Activated naive CD4-positive, alpha-beta T cell treated with anti-CD3 and anti-CD28 coated beads, Interleukin-2, amount 50 U/mL, for 72 hours (primary cell): ENCODE results near the gene SEMA5B. TPM values are rescaled to one million over a fixed set of nuclear protein-coding genes. Genes with fewer than 3 reads are reported as not detected.

ENCODE experiments used
- ATAC-seq, 2 donors: fragments of 150-1000 bp; cut with Tn5 transposase; 2 replicates each; pipeline ENCODE4 v1.10.0; 2021; ENCODE audit warnings: mild to moderate bottlenecking in 2 of 2, moderate library complexity in 2 of 2
- DNase-seq, 2 donors: peaks; one replicate each; pipeline ENCODE4 v3.0.0; 2021 to 2022; ENCODE audit warnings: low spot score in 2 of 2
- H3K27ac Mint-ChIP-seq, 2 donors: one replicate each; pipeline ENCODE4 v1.8.0; 2022; ENCODE audit warnings: mild to moderate bottlenecking in 2 of 2, mixed read lengths in 2 of 2
- H3K36me3 Mint-ChIP-seq, 2 donors: one replicate each; pipeline ENCODE4 v1.8.0; 2022; ENCODE audit warnings: mixed read lengths in 2 of 2
- H3K9me3 Mint-ChIP-seq, 2 donors: one replicate each; pipeline ENCODE4 v1.8.0; 2022; ENCODE audit warnings: mixed read lengths in 2 of 2
- total RNA-seq, 2 donors: library from RNA; stranded (reverse); gene quantifications; one replicate each; pipeline ENCODE4 v1.2.3, GENCODE V29; 2022

SEMA5B gene
- total RNA-seq, 2 donors from 2014 or later = not detected

DNA sequence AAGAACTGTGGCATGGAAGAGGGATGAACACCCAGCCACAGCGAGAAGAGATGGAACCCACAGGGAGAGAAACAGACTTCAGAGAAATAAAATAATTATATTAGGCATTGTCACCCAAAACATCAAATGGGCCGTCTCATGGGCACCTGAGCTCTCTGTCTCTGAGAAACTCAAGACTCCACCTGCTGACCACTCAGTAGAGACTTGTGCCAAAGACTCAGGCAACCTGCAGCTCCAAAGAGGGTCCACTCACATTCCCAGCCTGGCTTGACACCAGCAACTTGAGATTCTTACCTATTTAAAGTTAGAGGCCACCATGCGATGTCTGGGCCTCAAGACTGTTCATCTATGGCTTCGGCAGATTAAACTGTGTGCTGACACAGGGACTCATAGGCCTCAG is 12.0 kb downstream of the SEMA5B start:
- no peak for ATAC-seq
- Mint-ChIP-seq H3K27ac (no peak overlapping the region), H3K9me3 (no peaks in the 10 kb centered on the region), H3K36me3 (no peaks in the 10 kb centered on the region)
- no peak for DNase-seq

DNA sequence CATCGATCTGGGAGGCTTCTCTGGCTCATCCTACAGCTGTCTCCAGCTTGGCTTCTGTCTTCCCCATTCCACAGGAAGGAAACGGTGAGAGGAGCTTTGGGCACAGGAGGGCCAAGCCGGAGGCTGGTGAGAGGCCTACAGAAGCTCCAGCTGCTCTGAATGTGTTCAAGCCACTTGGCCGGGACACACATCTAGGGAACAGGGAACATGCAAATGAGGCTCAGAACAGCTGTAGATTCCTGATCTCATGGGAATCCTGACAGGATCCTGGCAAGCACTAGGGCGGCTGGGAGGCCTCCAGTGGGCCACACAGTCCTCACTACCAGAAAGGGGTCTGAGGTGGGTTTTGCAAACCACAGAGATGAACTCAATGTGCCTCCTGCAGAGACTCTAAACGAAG is 13.7 kb downstream of the SEMA5B start:
- no peak overlapping the region for H3K27ac Mint-ChIP-seq
- ATAC-seq = no peak
- no peaks in the 10 kb centered on the region for H3K9me3 Mint-ChIP-seq
- DNase-seq = no peak
- H3K36me3 Mint-ChIP-seq = no peaks in the 10 kb centered on the region

DNA sequence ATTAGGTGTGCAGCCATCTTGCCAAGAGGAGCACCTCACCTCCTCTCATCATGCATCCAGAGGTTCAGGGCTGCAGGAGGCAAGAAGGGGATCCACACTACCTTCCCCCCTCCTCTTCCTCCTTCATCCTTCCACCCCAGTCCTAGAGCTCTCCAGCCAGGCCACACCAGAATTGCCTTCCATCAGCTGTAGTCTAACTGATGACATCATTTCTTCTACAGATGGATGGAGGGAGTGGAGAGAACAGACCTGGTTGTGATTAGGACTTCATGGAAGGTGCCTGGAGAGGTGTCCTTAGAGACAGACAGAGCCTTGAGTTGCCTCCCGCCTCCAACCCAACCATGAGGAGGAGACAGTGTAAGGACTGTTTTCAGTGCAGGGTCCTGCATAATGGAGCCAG is 14.9 kb downstream of the SEMA5B start:
- ATAC-seq = no peak
- Mint-ChIP-seq H3K27ac (no peak overlapping the region), H3K36me3 (no peaks in the 10 kb centered on the region), H3K9me3 (no peaks in the 10 kb centered on the region)
- DNase-seq = no peak

DNA sequence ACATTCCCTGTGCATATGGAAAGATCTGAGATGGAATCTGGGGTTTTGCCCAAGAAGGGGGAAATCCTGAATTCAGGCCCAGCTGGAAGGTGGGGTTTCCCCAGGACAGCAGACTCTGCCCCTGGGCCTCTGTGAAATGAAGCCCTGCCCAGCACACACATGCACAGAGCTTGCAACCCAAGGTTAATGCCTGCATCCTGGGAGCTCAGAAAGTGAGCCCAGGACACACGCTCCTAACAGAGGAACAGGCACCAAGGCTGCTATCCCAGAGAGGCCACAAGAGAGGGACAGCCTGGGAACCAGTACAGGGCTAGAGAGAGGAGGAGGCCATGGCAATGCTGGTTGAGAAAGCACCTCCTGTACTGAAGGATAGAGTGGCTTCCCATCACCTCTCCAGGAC is 16.1 kb downstream of the SEMA5B start:
- Mint-ChIP-seq H3K27ac (no peak overlapping the region), H3K9me3 (no peaks in the 10 kb centered on the region), H3K36me3 (no peaks in the 10 kb centered on the region)
- ATAC-seq = no peak
- DNase-seq = no peak

DNA sequence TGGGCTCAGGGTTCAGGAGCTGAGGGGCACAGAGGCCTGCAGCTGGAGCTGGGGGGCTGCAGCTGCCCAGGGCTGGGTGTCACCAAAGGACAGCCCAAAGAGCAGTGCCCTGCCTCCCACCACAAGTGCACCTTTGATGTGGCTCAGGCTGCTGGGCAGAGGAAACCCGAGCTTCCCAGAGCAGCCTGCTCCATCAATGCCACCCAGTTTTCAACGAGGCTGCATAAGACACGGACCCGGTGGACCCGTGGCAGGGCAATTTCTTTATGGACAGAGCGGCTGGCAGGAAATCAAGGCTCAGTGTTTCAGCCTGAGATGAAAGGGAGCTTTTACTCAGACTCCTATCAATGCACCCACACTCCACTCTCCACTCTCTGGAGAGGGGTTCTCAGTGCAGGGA is 18.7 kb downstream of the SEMA5B start:
- H3K36me3 Mint-ChIP-seq = no peaks in the 10 kb centered on the region
- DNase-seq = no peak
- H3K27ac Mint-ChIP-seq = no peak overlapping the region
- H3K9me3 Mint-ChIP-seq = no peaks in the 10 kb centered on the region
- no peak for ATAC-seq

DNA sequence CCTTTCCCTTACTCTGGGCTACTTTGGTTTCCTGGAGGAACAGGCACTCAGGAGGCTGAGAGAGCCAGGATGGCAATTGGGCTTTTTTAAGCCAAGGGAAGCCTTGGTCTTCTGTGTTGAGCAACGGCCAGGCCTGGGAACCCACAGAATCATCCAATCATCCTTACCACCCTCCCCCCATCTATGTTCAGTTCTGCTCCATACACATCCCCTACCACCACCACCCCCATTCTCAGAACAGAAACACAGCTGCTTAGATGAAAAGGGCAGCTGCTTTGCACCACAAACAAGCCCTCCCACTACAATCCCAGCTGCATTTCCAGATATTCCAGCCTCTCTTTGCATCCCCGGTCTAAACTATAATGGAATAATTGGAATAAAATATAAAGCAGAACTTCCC is 21.0 kb downstream of the SEMA5B start:
- H3K36me3 Mint-ChIP-seq = no peaks in the 10 kb centered on the region

DNA sequence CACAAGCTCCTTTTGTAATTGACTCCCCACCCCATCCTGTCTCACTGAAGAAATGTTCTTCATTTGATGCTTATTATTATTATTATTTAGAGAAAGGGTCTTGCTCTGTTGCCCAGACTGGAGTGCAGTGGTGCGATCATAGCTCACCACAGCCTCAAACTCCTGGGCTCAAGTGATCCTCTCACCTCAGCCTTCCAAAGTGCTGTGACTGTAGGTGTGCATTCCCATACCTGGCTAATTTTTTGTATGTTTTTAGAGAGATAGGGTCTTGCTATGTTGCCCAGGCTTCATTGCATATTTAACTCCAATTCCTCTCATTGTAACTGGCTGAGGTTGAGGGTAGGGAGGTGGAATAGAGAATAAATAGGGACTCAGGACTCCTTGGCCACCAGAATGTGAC is 22.3 kb downstream of the SEMA5B start:
- Mint-ChIP-seq H3K9me3 (no peaks in the 10 kb centered on the region), H3K27ac (no peak overlapping the region), H3K36me3 (no peaks in the 10 kb centered on the region)
- ATAC-seq = no peak
- no peak for DNase-seq

More for the DNA sequence above, 21.0 kb downstream of the SEMA5B start:
- Mint-ChIP-seq H3K27ac (no peak overlapping the region), H3K9me3 (no peaks in the 10 kb centered on the region)
- no peak for ATAC-seq
- DNase-seq = no peak

DNA sequence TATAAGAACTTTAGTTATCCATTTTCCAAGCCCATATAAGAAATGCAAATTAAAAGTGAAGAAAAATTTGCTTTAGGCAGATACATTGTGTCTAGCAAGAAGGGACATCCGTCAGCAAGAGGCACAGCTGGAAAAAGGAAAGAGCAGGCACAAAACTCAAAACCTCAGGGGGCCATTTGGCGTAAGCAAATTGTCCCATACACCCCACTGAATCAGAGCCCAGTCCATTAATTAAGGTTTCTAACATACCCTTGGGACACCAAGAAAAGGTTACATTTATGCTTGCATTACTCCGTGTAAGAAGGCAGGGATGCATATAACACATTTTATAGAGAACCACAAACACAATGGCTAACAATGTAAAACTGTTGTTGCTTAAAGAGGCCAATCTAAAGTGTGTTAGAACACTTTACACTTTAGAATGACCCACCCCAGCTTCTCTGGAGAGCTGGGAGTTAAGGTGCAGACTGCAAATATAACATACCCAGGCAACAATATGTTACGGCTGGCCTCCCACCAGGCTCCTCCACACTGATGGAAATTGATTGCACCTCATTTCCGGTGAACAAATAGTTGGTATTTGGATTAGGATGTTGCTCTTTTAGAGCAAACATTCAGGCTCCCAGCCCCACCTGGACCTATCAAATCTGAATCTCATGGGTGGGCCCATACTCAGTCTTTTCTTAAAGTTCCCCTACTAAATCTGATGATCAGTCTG is 23.2 kb downstream of the SEMA5B start:
- H3K27ac Mint-ChIP-seq = no peak overlapping the region
- H3K36me3 Mint-ChIP-seq = no peaks in the 10 kb centered on the region
- DNase-seq = no peak
- H3K9me3 Mint-ChIP-seq = no peaks in the 10 kb centered on the region
- ATAC-seq = no peak

DNA sequence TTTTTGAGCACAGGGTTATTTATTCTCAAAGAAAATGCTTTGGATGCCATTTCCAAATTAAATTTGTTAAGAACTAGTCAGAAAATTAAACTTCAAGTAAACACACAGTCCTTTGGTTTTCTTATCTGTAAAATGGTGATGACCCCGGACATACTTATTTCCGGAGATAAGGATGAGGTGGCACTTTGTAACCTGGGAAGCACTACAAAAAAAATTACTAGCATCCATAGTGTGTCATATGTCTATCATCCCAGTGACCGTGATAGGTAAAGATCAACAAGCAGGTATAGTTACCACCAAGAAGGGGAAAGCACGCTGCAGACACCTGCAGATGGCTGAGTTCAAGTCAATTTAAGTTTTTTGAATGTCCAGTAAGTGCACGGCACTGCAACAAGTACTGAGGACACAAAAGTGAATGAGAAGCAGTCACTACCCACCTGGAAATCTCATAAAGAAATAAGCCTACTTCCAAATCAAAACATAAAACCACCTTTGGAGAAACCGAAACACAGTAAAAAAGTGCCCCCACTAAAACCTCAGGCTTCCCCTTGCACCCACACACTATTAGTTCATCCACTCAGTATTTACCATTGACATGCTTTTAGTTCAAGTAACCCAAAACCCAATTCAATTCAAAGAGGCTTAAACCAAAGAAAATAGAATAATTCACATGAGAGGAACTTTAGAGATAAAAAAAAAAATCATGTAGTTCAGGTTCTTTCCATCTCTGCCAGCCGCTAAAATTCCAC is 24.6 kb downstream of the SEMA5B start:
- DNase-seq (no peak), ATAC-seq (peak in 1 of 2 donors; percentile 32)
- H3K9me3 Mint-ChIP-seq = no peaks in the 10 kb centered on the region
- H3K27ac Mint-ChIP-seq = no peak overlapping the region
- H3K36me3 Mint-ChIP-seq = no peaks in the 10 kb centered on the region

DNA sequence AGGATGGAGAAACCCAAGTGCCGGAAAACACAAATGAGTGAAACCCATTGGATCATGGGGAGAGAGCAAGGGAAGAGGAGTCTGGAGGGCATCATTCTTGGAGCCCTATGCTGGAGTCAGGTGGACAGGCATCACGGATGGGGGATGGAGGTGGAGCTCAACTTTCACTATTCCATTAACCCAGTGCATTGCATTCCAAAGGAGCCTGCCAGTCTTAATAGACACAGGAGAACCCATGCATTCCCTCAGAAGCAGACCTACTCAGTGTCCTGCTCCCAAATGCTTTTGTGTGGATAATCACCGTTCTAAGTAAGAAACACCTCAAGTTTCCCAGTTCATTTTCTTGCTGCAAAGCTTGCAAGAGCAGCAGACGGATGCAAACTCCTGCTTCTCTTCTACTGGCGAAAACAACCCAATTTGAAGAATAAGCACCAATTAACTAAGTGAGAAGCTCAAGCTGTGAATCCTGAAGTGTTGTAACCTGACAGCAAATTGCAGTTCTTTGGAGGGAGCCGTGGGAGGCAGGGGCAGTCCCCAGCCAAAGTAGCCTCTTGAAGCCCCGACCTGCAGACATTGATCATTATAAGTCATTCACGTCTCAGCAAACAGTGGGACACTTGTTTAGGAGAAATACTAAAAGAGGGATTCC is 25.3 kb downstream of the SEMA5B start:
- ATAC-seq = no peak
- Mint-ChIP-seq H3K9me3 (no peaks in the 10 kb centered on the region), H3K27ac (no peak overlapping the region), H3K36me3 (no peaks in the 10 kb centered on the region)
- DNase-seq = no peak

DNA sequence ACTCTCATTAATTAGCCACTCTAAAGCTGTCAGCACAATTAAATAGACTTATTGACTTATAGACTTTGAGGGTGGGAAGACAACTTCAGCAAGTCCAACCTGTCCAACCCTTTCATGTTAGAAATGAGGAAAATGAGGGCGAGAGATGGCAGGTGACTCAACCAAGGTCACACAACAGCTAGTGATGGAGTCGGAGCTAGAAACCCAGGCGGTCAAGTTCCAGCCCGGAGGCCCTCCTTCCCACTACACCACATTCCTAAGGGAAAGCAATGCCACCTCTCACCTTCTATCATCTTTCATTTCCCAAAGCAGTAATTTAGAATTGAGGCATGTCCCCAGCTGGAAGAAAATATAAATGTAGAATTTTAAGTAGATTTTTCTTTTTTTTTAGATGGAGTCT is 28.7 kb downstream of the SEMA5B start:
- H3K36me3 Mint-ChIP-seq = no peaks in the 10 kb centered on the region
- no peak overlapping the region for H3K27ac Mint-ChIP-seq
- DNase-seq = no peak
- H3K9me3 Mint-ChIP-seq = no peaks in the 10 kb centered on the region
- ATAC-seq = no peak

DNA sequence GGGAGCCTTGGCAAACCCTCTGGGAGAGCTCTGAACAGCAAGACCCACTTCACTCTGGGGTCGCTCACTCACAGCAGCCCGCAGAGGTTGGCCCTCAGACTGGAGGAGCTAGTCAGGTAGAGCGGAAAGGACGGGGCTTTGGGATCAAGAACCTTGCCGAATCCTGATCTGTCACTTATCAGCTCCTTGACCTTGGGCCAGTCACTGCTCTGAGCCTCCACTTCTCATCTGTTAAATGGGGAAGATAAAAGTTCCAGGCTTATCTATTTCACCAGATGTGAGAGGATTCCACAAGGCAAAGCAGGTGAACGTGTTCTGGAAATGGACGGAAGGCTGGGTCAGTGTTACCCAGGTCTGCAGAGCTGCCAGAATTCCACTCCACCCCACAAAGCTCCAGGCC is 29.4 kb downstream of the SEMA5B start:
- H3K27ac Mint-ChIP-seq = no peak overlapping the region
- no peak for ATAC-seq
- H3K9me3 Mint-ChIP-seq = no peaks in the 10 kb centered on the region
- no peak for DNase-seq
- H3K36me3 Mint-ChIP-seq = no peaks in the 10 kb centered on the region

DNA sequence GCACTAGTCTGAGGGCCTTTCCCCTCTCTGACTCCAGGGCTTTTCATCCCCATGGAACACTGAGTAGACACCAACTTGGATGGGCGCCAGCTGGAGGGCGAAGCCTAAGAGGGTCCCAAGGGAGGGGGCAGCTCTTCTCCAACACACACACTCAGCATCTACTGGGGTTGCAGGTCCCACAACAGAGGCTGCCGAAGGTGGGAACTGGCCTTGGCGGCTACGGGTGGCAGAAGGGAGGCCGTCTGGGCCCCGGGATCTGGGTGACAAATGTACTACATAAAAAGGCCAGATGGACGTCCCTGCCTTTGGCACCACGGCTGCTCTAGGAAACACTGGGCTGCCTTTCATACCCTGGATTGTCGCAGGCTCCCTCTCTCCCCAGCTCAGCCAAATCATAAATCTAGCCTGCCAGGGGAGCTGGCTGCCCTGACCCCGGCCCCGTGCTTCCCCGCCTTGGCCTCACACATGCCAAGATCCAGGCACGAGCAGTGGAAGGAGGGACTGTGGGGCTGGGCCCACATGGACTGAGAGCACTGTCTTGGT is 31.5 kb downstream of the SEMA5B start:
- ATAC-seq (no peak), DNase-seq (no peak)
- no peaks in the 10 kb centered on the region for H3K36me3 Mint-ChIP-seq
- H3K27ac Mint-ChIP-seq = no peak overlapping the region
- no peaks in the 10 kb centered on the region for H3K9me3 Mint-ChIP-seq

DNA sequence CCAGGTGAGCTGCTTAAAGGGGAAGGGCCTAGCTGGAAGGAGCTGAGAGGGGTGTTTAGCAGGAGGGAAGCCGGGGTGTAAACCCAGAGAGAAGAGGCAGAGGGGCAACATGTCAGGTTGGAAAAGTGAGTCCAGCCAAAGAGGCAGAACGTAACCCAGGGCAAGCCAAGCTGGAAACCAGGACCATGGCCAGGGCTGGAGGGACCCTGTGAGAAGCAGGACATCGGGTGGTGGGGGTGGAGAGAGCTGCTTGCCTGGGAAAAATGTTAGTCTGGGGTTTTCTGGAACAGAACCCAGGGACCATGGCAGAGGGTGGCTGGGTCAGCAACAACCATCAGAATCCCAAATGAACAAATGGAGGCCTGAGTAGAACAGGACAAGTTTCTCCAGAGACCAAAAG is 32.6 kb downstream of the SEMA5B start:
- no peaks in the 10 kb centered on the region for H3K36me3 Mint-ChIP-seq
- H3K27ac Mint-ChIP-seq = no peak overlapping the region
- DNase-seq (no peak), ATAC-seq (no peak)
- H3K9me3 Mint-ChIP-seq = no peaks in the 10 kb centered on the region

DNA sequence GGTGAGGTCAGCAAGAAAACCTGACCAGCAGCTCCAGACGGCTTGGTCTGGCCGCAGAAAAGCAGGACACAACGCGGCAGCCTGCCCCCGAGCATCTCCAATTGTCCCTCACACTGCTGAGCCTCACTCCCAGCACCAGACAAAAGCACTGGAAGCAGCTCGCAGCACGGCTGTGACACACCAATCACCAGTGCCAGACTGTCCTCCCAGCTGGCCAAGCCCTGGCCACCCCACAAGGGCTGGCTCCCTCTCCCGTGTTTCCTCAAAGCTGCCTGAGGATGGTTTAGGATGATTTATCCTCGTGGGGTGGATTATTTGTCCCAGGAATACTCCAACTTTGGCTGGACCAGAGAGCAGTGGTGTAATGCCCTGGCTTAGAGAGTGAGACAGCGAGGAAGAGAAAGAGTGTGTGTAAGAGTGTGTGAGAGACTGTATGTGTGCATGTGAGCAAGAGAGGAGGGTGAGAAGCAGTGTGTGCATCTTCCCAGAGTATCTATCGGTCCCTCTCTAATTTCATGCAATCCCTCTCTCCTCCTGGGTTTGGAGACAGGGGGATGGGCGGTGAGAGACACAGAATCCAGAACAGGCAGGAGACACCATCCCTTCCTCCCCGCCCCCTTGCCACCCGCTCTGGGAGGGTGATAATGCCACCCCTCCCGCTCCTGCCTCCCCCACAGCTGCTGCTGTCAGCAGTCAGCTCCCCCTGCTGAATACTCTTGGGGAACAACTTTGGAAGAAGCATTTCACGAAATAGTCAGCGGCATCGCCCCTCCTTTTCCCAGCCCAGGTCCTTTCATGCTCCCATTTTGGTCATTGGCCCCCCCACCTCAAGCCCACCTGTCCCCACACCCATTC is 34.2 kb downstream of the SEMA5B start:
- ATAC-seq = no peak

DNA sequence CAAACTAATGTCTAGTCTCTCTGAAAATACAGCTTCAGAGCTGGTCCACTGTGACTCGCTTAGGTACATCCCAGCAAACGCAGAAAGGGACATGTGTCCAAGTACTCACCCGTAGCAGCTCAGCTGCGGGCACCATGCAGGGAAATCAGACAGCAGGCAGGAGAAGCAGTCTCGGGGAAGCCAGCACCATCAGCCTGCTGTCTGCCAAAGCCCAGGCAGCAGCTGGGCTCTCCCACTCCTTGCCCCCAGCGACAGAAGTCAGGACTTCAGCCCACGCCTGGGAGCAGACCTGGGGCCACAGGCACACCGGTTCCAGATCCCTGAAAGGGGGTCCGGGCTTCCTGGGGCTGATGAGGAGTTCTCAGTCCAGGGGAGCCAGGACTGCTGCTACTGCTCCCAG is 34.9 kb downstream of the SEMA5B start:
- no peaks in the 10 kb centered on the region for H3K36me3 Mint-ChIP-seq
- ATAC-seq = no peak
- no peak overlapping the region for H3K27ac Mint-ChIP-seq

More for the DNA sequence above, 34.2 kb downstream of the SEMA5B start:
- H3K36me3 Mint-ChIP-seq = no peaks in the 10 kb centered on the region
- no peak for DNase-seq
- H3K27ac Mint-ChIP-seq = no peak overlapping the region
- no peaks in the 10 kb centered on the region for H3K9me3 Mint-ChIP-seq

DNA sequence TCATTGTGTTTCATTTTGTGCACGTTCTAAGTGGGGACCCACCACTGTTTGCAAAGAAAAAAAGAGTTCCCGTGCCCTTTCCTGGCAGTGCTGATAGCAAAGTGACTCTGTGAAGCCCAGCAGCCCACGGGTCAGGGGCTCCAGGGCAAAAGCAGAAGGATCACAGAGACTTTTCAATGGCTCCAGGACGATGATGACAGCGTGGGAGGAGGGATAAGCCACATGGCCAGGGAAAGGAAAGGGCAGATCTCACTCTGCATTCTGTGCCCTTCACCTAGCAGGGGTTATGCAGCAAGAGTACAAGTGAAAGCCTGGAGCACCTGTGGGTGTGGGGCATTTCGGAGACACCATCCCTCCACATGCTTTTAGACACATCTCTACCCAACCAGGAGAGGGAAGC is 35.4 kb downstream of the SEMA5B start:
- no peak for ATAC-seq
- H3K27ac Mint-ChIP-seq = no peak overlapping the region

More for the DNA sequence above, 34.9 kb downstream of the SEMA5B start:
- DNase-seq = no peak
- H3K9me3 Mint-ChIP-seq = no peaks in the 10 kb centered on the region

More for the DNA sequence above, 35.4 kb downstream of the SEMA5B start:
- H3K36me3 Mint-ChIP-seq = no peaks in the 10 kb centered on the region
- H3K9me3 Mint-ChIP-seq = no peaks in the 10 kb centered on the region
- no peak for DNase-seq
